Stomach (tissue), 4 donors: ENCODE data around the gene ROS1.

Source experiments
- EP300 ChIP-seq: sonication (generic); formaldehyde crosslinking; IDR thresholded peaks from one replicate; pipeline ENCODE4 v1.6.1; 2017; ENCODE audit warnings: antibody characterized with exemption
- POLR2A ChIP-seq, 4 donors: fragments of 450-650 bp; IDR thresholded peaks; one replicate each; pipeline ENCODE4 v1.6.1; 2016; ENCODE audit warnings: antibody characterized with exemption in 4 of 4, control low read depth in 2 of 4, mild to moderate bottlenecking in 1 of 4, moderate library complexity in 1 of 4
- TF ChIP-seq, protein P1 (sequence below), 7 experiments: fragments of 450-650 bp in 4 of 7; fragments of 200-600 bp in 3 of 7; sonication (generic) in 3 of 7; IDR thresholded peaks; one replicate each; pipeline ENCODE4 v1.5.1; 2016 to 2019; ENCODE audit warnings: antibody characterized with exemption in 7 of 7, control low read depth in 2 of 7, mild to moderate bottlenecking in 1 of 7

DNA sequence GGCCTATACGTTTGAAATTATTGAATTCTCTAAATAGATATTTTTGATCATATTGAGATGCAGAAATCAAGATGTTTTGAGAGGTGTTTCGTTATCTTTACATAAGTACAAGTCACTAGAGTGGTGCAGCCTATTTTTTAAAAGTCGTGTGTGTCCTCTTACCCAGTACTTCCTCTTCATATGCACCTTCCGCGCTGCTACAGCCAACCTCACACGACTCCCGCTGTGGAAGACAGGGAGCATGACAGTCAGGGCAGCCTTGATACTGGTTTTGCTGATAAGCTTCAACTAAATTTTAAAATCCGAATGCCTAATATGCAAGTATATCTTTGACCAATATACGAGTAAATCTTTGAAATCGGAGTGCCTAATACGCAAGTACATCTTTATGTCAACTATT is 16.3 kb downstream of the ROS1 start:
- TF ChIP-seq, protein P1, sequence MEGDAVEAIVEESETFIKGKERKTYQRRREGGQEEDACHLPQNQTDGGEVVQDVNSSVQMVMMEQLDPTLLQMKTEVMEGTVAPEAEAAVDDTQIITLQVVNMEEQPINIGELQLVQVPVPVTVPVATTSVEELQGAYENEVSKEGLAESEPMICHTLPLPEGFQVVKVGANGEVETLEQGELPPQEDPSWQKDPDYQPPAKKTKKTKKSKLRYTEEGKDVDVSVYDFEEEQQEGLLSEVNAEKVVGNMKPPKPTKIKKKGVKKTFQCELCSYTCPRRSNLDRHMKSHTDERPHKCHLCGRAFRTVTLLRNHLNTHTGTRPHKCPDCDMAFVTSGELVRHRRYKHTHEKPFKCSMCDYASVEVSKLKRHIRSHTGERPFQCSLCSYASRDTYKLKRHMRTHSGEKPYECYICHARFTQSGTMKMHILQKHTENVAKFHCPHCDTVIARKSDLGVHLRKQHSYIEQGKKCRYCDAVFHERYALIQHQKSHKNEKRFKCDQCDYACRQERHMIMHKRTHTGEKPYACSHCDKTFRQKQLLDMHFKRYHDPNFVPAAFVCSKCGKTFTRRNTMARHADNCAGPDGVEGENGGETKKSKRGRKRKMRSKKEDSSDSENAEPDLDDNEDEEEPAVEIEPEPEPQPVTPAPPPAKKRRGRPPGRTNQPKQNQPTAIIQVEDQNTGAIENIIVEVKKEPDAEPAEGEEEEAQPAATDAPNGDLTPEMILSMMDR (IDR thresholded peaks at IDR 0.05): no peak
- TF ChIP-seq EP300 (no peak), POLR2A (IDR thresholded peaks at IDR 0.05) (no peak)
